NOMO-1 (cell line): ENCODE results near the gene GRIN2A.

Source experiments
- DNase-seq, 2 experiments: peaks; one replicate each; lab custom pipeline; 2025; ENCODE audit not compliant: unreplicated experiment in 2 of 2; lab: John Stamatoyannopoulos, UW

The GRIN2A gene

DNA sequence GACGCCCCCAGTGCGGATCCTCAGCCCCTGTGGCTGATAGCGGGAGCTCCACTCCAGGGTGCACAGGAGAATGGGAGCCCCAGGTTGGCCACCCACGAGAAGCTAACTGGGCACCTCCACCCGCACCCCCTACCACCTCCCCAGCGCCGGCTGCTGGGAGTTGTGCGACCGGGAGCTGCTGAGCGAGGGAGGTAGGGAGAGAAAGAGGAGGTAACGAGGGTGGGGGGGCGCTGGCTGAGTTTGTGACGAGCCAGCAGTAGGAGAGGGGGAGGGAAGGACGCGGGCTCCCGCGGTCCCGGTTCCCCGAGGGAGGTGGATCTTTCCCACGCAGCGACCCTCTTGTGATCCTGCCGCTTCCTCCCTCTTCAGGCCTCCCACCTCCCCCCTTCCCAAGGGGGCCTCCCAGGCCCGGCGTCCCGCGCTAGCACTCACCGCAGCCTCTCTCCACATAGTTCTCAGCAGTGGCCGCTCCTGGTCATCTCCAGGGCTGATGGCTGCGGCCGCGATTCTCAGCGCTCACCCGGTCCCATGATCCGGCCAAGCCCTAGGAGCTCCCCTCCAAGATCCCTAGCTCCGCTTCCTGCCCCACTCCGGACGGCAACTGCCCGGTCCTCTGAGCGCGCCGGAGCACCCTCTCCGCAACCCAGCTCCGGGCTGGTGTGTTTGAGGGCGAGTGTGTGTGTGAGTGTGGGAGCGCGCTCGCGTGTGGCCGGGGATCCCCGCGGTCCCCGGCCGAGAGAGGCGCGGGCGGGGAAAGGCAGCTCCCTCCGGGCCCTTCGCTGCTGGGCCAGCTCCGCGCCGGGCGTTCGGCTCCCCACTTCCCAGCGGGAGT, at the start of gene GRIN2A:
GRIN2A (minus strand) TSS at position 207 of the 832 bp plus-strand sequence. CDS start 2,017 bp downstream, outside the sequence.
- no peak for DNase-seq

DNA sequence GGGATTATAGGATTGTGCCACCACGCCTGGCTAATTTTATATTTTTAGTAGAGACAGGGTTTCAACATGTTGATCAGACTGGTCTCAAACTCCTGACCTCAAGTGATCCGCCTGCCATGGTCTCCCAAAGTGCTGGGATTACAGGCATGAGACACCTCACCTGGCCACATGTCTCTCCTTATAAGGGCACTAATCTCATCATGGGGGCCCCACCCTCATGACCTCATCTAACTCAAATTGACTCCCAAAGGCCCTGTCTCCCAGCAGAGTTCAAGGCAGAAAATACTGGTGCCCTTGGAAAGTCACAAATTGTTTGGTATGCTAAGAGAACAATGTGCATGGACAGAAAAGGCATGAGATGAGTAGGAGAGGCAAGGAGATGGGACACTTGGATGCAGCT, 49.3 kb upstream of the GRIN2A start:
- no peak for DNase-seq

DNA sequence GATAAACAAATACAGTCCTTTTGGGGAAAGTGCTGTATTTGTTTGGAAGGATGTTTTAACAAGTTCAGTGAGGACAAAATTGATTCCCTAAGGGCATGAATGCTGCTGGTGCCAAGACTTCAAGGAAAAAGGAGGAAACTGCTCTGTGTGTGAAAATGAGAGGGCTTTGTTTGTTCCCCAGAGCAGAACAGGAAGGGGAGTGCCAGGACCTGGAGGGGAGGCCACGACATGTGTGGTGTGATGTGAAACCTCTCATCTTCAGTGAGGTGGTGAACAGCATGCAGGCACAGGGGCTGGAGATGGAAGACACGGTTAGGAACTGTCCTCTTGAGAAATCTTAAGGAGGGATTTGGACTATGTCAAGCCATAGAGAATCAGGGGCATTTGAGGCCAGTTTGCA, 46.6 kb upstream of the GRIN2A start:
- DNase-seq = no peak

DNA sequence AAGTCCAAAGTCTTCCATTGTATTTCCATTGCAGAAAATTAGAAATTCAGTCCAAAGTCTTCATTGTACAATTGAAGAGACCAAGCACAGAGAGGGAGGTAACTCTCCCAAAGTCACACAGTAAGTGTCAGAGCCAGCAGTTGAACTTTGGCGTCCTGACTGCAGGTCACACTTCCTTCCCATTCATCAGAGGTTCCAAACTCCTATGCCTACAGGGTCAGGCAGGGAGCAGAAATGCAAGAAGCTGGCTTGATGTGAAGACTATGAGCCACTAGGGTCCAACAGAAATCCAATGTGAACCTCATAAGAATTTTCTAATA, 44.7 kb upstream of the GRIN2A start:
- no peak for DNase-seq

DNA sequence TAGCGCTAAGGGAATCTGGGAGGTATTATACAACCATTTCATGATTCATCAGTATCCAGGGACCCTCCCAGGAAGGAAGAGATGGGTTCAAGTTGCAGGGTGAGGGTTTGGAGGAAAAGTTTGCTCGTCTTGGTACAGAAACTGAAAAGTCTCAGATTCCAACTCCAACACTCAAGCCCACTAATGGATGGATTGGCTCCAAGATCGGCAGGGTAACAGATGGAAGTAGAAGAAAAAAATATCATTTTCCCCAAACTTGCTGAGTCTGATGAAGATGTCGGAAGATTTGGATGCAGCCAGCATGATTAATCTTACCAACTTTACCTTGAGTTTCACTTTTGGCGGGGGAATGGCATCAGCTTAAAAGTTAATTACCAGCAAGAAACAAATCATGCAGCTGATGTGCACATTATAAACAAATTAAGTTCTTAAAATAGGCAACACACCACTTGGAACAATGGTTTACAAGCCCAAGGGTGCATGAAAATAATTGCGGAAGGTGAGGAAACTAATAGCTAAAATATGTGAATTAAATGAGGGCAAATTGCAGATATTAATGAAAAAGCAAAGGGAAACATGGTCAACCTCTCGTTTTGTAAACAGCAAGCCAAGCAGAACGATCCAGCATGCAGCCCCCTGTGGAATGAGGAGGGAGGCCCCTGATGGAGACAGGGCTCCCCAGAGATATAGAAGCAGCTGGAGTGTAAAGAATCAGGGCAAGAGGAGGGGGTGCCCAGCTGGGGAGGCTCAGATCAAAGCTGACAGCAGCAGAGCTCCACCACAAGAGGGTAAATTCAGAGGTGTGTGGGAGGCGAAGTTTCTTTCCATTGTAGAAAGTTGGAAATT, 44.1 kb upstream of the GRIN2A start:
- DNase-seq = no peak

DNA sequence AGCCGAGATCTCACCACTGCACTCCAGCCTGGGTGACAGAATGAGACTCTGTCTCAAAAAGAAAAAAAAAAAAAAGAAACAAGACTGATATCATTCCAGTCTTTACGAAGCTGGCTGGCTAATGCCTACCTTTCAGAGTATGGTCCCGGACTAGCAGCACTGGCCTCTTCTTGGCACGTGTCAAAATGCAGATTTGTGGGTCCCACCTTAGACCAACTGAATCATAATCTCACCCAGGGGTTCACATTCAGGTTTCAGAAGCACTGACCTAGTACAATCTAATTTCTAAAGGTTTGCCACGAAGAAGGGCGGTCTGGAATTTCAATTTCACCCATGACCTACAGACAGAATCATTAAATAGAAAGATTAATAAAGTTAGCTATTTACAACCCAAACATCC, 43.4 kb upstream of the GRIN2A start:
- DNase-seq = no peak

DNA sequence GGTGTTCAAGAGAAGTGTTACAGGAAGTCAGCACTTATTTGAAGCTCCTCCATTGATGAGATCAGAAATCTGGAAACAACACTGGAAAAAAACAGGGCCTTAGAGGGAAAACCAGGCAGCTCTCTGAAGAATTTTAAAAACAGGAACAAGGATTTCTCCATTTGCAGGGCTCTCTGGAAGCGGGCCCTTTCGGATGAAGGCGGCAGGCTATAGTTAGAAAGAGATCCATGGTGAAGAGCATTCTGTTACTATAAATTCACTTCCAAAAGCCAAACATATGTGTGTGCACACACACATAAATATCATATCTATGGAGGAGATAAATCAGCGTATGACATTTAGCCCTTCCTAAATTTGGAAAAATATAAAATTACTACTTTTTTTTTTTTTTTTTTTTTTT, 42.6 kb upstream of the GRIN2A start:
- DNase-seq = no peak

DNA sequence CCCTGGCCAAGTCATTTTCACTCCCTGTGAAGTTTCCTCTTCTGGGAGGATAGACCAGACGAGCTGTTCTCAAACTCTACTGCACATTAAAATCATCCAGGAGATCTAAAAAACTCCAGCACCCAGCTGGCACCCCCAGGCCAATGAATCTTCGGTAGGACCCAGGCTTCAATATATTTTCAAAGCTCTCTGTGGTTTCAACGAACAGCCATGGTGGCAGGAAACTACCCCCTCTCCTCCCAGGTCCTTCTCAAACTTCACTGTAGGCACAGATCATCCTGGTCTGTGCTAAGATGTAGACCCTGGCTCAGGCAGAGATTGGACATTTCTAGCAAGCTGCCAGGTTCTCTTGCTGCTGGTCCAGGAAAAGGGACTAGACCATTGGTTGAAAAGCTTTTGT, 38.7 kb upstream of the GRIN2A start:
- DNase-seq = no peak

DNA sequence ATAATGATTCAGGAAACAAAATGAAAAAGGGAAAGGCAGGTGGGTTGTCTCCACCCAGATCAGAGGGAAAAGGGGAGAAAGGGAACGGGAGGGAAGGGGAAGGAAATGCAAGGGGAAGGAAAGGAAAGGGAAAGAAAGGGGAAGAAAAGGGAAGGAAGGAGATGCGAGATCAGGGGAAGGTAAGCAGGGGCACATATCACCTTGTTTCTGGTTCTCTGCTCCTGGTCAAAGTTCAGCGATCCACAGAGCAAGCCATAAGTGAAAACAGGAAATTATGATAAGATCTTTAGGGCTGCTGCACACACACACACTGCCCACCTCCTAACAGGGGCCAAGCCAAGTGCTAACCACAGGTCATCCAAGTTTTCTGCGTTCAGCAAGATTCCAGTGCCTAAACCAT, 37.5 kb upstream of the GRIN2A start:
- no peak for DNase-seq

DNA sequence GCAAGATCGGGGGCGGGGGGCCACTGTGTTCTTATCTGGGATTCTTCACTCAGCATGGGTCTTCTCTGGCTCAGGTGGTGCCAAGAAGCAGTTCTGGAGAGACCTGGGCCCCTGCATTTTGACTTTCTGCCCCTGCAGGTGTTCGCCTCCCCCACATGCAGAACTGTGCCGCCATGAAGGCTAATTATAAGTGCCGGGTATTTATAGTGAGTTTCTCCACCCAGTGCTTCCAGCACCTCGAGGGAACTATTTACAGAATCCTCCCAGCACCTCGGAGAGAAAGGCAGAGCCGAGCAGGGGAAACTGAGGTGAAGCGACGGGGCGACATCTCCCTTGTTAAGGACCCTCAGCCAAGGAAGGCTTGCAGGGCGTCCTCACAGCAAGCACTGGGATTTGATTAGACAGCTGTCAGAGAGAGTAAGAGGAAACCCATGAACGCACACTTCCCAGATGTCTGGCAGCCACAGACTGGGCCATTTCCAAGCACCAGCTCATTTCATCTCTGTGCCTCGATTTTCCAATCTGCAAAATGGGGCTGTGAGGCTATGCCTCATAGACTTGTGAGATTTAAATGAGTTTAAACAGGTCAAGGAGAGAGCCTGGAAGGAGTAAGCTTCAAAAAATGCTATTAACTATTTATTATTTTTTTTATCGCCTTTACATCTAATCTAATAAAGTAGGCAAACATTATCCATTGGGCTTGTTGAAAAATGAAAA, 36.4 kb upstream of the GRIN2A start:
- no peak for DNase-seq

DNA sequence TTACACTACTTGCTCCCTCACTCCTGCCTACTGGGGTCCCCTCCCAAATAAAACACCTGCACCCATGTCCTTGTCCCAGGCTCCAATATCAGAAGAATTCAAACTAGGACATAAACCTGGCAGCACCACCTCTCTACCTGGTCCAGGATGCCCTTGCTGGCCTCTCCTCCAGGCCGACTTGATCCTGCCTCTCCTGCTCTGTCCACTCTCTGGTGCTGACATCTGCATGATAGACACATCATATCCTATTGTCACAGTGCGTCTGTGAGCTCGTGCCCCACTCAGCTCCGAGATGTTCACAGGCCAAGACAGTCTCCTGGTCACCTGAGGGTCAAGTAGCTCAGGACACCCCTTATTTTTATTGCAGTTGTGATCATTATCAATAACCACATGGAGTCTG, 31.5 kb upstream of the GRIN2A start:
- no peak for DNase-seq

DNA sequence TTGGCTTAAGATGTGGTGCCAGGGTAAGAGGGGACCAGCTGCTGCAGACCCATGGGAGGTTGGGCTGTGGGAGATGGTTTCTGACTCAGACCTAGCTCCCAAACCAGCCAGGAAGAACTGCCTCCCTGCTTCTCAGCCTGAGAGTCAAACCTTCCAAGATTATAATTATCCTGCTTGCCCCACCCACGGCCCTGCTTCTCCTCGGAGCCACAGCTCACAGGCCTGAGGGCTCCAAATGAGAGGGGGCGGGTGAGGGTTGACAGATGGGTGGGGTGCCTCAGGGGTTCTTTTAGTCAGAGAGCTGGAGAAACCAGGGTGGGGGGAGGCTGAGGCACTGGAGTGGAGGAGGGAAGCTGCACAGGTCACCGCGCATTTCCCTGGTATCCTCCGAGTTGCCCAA, 28.7 kb upstream of the GRIN2A start:
- no peak for DNase-seq

DNA sequence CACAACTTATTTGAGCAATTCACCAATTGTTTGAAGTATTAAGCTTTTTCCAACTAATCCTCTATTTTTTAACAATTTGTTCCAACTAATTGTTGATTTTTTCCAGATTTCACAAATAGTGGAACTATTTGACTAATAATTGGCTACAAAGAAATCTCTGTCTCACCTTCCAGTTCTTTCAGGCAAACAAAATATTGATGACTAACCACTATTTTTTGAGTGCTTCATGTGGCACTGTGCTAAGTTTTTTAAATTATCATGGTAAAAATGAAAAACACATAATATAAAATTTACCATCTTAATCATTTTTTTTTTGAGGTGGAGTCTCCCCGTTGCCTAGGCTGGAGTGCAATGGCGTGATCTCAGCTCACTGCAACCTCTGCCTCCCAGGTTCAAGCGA, 24.6 kb upstream of the GRIN2A start:
- DNase-seq = no peak

DNA sequence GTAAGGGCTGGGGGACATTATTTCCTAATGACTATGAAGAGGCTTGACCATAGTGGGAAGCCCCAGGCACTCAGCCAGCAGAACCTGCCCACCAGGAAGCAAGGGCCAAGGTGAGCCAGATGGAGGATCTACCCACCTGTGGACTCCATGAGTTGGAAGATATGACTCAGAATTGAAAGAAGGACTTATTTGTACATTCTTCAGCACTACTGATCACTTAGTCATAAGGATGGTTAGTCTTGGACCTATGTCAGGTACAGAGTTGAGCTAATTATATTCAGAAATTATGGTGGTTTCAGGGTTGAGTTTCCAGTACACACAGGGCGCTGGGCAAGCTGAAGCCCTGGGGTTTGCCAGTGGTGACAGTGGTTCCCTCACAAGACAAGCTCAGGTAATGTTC, 24.0 kb upstream of the GRIN2A start:
- DNase-seq = no peak

DNA sequence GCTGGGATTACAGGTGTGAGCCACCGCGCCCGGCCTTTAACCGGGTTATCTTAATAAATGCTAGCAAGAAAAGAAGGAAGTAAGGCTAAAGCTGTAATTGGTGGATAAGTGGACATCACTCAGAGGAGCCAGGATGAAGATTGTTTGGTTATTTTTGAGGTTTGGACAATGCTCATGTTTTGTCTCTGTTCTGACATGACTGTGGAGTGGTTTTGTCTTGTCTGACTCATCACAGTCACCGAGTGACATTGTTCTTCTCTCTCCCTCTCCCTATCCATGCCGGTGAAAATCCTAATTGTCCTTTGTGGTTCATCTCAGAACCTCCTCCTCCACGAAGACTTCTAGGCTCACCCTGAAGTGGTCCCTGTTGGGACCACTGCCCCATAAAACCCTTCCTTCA, 23.5 kb upstream of the GRIN2A start:
- DNase-seq = no peak

DNA sequence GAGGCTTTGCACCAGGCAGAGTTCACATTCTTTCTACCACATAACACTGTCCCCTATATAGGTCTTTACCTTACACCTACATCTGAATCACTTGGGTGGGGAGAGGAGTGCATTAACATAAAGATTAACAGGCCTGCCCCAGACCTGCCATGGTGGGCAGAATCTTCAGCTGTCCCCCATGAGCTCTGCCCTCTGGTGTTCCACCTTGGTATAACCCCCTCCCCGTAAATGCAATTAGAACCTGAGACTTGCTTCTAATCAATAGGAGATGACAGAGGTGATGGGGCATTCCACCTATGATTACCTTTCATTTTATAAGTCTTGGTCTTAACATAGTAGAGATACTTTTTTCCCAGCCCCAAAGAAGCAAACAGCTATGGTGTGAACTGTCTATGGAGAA, 20.4 kb upstream of the GRIN2A start:
- no peak for DNase-seq

DNA sequence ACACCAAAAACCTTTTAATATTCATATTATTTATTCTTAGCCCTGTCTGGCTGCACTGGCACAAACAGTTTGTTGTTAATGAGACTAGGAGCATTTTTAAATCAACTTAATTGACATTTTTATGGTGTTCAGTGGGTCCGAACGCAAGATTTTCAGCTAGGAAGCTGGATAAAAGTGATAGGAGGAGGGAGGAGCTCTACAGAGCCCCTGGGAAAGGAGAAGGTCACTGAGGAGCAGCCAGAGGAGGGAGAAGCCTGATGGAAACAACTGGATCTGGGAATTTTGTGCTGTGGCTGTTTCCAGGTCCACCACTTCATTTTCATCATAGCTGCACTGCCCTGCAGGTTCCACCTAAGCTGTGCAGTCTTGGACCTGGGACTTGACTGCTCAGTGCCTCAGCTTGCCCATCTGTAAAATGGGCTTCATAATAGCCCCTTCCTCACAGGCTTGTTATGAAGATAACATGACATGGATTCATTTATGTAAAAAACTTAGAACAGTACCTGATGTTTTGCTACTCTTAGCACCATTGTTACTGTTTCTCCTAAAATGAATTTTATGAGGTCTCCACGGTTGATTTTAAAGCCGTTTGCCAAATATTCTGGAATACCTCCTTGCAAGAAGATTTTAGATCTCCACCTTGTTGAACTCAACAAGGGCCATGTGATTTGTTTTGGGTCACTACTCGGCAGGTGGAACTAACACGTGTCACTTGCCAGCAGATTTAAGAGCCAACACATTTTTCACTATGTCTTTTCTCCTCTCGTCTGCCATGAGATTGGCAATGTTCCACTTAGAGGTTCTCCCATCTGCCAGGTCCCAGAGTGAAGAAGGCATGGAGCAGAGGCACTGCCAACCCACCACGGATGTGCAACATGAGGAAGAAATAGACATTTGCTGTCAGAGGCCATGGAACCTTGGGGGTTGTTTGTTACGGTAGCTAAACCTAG, 18.7 kb upstream of the GRIN2A start:
- DNase-seq = no peak

DNA sequence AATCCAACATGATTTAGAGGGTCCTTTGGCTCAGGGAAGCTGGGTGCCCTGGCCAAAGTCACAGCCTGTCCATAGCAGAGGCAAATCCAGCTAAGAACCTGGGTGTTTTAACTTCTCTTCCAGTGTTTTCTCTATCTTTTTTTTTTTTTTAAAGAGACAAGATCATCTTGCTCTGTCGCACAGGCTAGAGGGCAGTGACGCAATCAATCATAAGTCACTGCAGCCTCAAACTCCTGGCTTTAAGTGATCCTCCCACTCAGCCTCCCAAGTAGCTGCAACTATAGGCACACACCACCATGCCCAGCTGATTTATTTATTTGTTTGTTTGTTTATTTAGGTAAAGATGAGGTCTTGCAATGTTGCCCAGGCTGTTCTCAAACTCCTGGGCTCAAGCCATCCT, 14.8 kb upstream of the GRIN2A start:
- DNase-seq = no peak

DNA sequence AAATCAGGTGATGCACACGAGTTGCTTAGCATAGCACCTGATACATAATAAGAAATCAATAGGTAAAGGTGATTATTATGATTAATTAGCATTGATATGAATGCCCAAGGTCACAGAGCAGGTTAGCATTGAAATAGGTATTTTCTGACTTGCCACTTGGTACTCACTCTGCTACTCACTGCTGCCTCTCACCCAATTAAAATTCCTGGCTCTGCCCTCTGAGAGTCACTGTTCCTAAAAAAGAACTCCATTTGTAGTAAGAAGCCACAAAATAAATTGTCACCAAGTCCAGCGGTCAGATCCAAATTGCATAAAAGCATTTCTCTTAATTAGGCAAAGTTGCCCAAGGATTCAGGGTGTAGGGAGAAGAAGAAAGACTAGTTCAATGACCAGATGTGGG, 8.9 kb upstream of the GRIN2A start:
- no peak for DNase-seq

DNA sequence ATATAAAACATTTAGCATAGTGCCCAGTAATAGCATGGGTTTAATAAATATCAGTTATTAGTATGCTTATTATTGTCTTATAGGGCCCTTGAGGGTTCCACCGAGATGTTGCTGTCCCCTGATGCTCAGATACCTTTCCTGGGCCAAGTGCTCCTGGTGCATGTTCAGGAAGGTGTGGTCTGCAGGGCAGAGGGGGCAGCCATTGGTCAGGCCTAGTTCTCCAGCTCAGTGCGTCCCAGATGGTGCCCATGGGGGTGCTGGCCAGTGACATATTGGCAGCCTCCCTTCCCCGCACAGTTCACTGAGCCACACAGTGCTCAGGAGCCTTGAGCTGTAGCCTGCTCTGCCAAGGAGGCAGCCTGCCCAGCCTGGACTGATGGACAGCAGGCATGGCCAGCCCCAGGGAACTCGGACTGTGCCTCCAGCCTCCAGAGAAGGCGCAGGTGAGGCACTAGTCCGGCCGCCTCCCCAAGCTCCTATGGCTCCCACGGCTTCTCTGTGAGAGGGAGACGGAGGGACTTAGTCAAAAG, 7.7 kb upstream of the GRIN2A start:
- no peak for DNase-seq
